CD14-positive monocyte (primary cell): ENCODE data around the gene RRBP1. TPM values are rescaled to one million over a fixed set of nuclear protein-coding genes. Genes with fewer than 3 reads are reported as not detected.
A peak's percentile ranks its signal among the peaks of the same experiment; 100 is the strongest.

ENCODE experiments used
- DNase-seq, 3 donors: peaks; one replicate each; pipeline ENCODE4 v3.0.0-alpha.2; 2011 to 2022
- H2AFZ ChIP-seq: 2 replicates; pipeline ENCODE4 v1.6.0; 2012; ENCODE audit warnings: mild to moderate bottlenecking, low read depth, low read length, inconsistent platforms; ENCODE audit not compliant: insufficient read depth, poor library complexity, severe bottlenecking
- H3K27ac ChIP-seq, 2 donors: 1 replicate in 1 of 2; 2 replicates in 1 of 2; pipeline ENCODE4 v1.5.1; 2012 to 2013; ENCODE audit warnings: low read length in 2 of 2, control low read depth in 1 of 2, inconsistent platforms in 1 of 2, low read depth in 1 of 2, mild to moderate bottlenecking in 1 of 2
- H3K27me3 ChIP-seq, 2 donors: one replicate each; pipeline versions ENCODE4 v1.6.0 to v1.6.1; 2011 to 2013; ENCODE audit warnings: low read length in 2 of 2; ENCODE audit not compliant: control insufficient read depth in 2 of 2, insufficient read depth in 2 of 2
- H3K36me3 ChIP-seq, 2 donors: replicated peaks in 1 of 2; 1 replicate in 1 of 2; 2 replicates in 1 of 2; pipeline versions ENCODE4 v1.5.1 to v1.6.1; 2012 to 2013; ENCODE audit warnings: low read length in 2 of 2, control low read depth in 1 of 2, inconsistent platforms in 1 of 2, mild to moderate bottlenecking in 1 of 2; ENCODE audit not compliant: insufficient read depth in 2 of 2, control insufficient read depth in 1 of 2
- H3K4me1 ChIP-seq, 2 donors: 1 replicate in 1 of 2; 2 replicates in 1 of 2; pipeline versions ENCODE4 v1.5.1 to v1.6.1; 2012 to 2013; ENCODE audit warnings: low read length in 2 of 2, control low read depth in 1 of 2, inconsistent platforms in 1 of 2, mild to moderate bottlenecking in 1 of 2, moderate library complexity in 1 of 2; ENCODE audit not compliant: insufficient read depth in 2 of 2, control insufficient read depth in 1 of 2
- H3K4me2 ChIP-seq: replicated peaks from 2 replicates; pipeline ENCODE3; 2012; ENCODE audit warnings: low read length, moderate library complexity, mild to moderate bottlenecking; ENCODE audit not compliant: poor library complexity, severe bottlenecking; ENCODE audit errors: extremely low read depth
- H3K4me3 ChIP-seq, 3 experiments: fragments of 200-600 bp in 1 of 3; sonication (generic) in 1 of 3; replicated peaks in 1 of 3; 1 replicate in 2 of 3; 2 replicates in 1 of 3; pipeline ENCODE4 v1.5.1; 2011 to 2013; ENCODE audit warnings: low read length in 3 of 3, mild to moderate bottlenecking in 3 of 3, control low read depth in 2 of 3, low read depth in 2 of 3, inconsistent platforms in 1 of 3, moderate library complexity in 1 of 3
- H3K79me2 ChIP-seq: 2 replicates; pipeline ENCODE4 v1.6.0; 2012; ENCODE audit warnings: mild to moderate bottlenecking, control low read depth, inconsistent platforms, low read length, moderate library complexity; ENCODE audit not compliant: insufficient read depth
- H3K9ac ChIP-seq: 2 replicates; pipeline ENCODE4 v1.6.0; 2017; ENCODE audit warnings: low read length, mild to moderate bottlenecking; ENCODE audit not compliant: insufficient read depth, poor library complexity, severe bottlenecking
- H3K9me3 ChIP-seq, 2 donors: replicated peaks in 1 of 2; 1 replicate in 1 of 2; 2 replicates in 1 of 2; pipeline versions ENCODE4 v1.5.1 to v1.6.1; 2012 to 2013; ENCODE audit warnings: low read length in 2 of 2, control low read depth in 1 of 2; ENCODE audit not compliant: control insufficient read depth in 1 of 2, insufficient read depth in 1 of 2
- H4K20me1 ChIP-seq: 2 replicates; pipeline ENCODE4 v1.6.0; 2012; ENCODE audit warnings: mild to moderate bottlenecking, low read length, control low read depth, moderate library complexity; ENCODE audit not compliant: insufficient read depth
- H3K27ac Mint-ChIP-seq, 7 donors: one replicate each; pipeline ENCODE4 v1.8.0; 2020; ENCODE audit warnings: mild to moderate bottlenecking in 7 of 7, mixed read lengths in 7 of 7, moderate library complexity in 6 of 7, inconsistent platforms in 2 of 7
- H3K27me3 Mint-ChIP-seq, 3 donors: one replicate each; pipeline ENCODE4 v1.8.0; 2021 to 2022; ENCODE audit warnings: low read depth in 3 of 3, mild to moderate bottlenecking in 3 of 3, mixed read lengths in 3 of 3, moderate library complexity in 3 of 3, inconsistent platforms in 1 of 3
- H3K36me3 Mint-ChIP-seq, 2 donors: one replicate each; pipeline ENCODE4 v1.8.0; 2020; ENCODE audit warnings: mixed read lengths in 2 of 2, inconsistent platforms in 1 of 2, mild to moderate bottlenecking in 1 of 2
- H3K4me1 Mint-ChIP-seq: one replicate; pipeline ENCODE4 v1.8.0; 2020; ENCODE audit warnings: mild to moderate bottlenecking, mixed read lengths
- H3K4me3 Mint-ChIP-seq, 2 donors: one replicate each; pipeline ENCODE4 v1.8.0; 2020; ENCODE audit warnings: mild to moderate bottlenecking in 2 of 2, mixed read lengths in 2 of 2, moderate library complexity in 1 of 2
- H3K9me3 Mint-ChIP-seq, 7 donors: one replicate each; pipeline ENCODE4 v1.8.0; 2020 to 2022; ENCODE audit warnings: mixed read lengths in 7 of 7, mild to moderate bottlenecking in 6 of 7, moderate library complexity in 6 of 7, inconsistent platforms in 2 of 7
- CTCF ChIP-seq: fragments of 200-600 bp; IDR thresholded peaks from one replicate; pipeline ENCODE4 v1.8.0; 2022; ENCODE audit warnings: antibody characterized with exemption, mild to moderate bottlenecking
- WGBS: methylation state at CpG from one replicate; pipeline ENCODE4 v1.1.5; 2013; ENCODE audit warnings: missing lambda C conversion rate; ENCODE audit not compliant: insufficient coverage; 5-methylcytosine and 5-hydroxymethylcytosine counted together
- intact Hi-C, 2 donors: fragments of 100-400 bp; cut with micrococcal nuclease; formaldehyde crosslinking; loops; one replicate each; pipeline versions ENCODE4 v1.15.0 to v1.15.1; 2023
- polyA plus RNA-seq, 3 donors: library from polyadenylated mRNA; depleted of rRNA in 1 of 3; unstranded in 2 of 3; stranded (reverse) in 1 of 3; fragments of 300-500 nt in 2 of 3; fragments of >200 nt in 1 of 3; fragmentation: Illumina TruSeq in 2 of 3; gene quantifications; 1 replicate in 2 of 3; 2 replicates in 1 of 3; pipeline ENCODE4 v1.2.3, GENCODE V29; 2012 to 2021

The RRBP1 gene
- polyA plus RNA-seq, 3 donors: 4.7 to 22.2 (median 7.5) TPM

- Histone ChIP-seq H4K20me1 (peaks cover 10% of the 10 kb centered on the region), H3K36me3 (no peaks in the 10 kb centered on the region), H3K9me3 (no peaks in the 10 kb centered on the region), H3K4me1 (peaks cover 13 to 20% of the 10 kb centered on the region in 2 donors), H3K79me2 (peaks cover 5% of the 10 kb centered on the region), H3K27ac (no peak overlapping the region), H3K4me3 (no peak overlapping the region), H3K4me2 (no peak overlapping the region), H2AFZ (no peak overlapping the region), H3K9ac (no peak overlapping the region), H3K27me3 (peaks cover 11 to 13% of the 10 kb centered on the region in 2 donors)
- Mint-ChIP-seq H3K4me3 (no peak overlapping the region), H3K27ac (no peak overlapping the region), H3K36me3 (peaks cover 0 to 4% of the 10 kb centered on the region in 2 donors), H3K9me3 (no peaks in the 10 kb centered on the region), H3K27me3 (peaks cover 20 to 26% (median 25%) of the 10 kb centered on the region in 3 donors), H3K4me1 (peaks cover 13% of the 10 kb centered on the region)
- no peak for DNase-seq
- WGBS: no CpG with 5 or more reads among the region's 7 CpGs
- intact Hi-C loops: no loop called here
- no peak for TF ChIP-seq CTCF
Observed at GRCh38 chr20:17572034-17572638, 109.9 kb downstream of the RRBP1 start.

GRCh38 chr20:17571153-17571527 is 110.9 kb downstream of the RRBP1 start:
- no peak overlapping the region for H3K9ac ChIP-seq
- no peak for DNase-seq
- H3K9me3 ChIP-seq: no peaks in the 10 kb centered on the region
- Mint-ChIP-seq H3K4me1 (peaks cover 13% of the 10 kb centered on the region), H3K4me3 (peak overlapping the region; percentile 88 to 92), H3K36me3 (peaks cover 0 to 3% of the 10 kb centered on the region in 2 donors), H3K9me3 (peaks cover 0 to 3% (median 0%) of the 10 kb centered on the region in 7 donors), H3K27ac (no peak overlapping the region), H3K27me3 (peaks cover 20 to 28% (median 26%) of the 10 kb centered on the region in 3 donors)
- no peak overlapping the region for H2AFZ ChIP-seq
- peaks cover 10% of the 10 kb centered on the region for H4K20me1 ChIP-seq
- no peaks in the 10 kb centered on the region for H3K36me3 ChIP-seq
- H3K4me1 ChIP-seq: peaks cover 13 to 20% of the 10 kb centered on the region in 2 donors
- WGBS: 14% methylated on average over 3 of the region's 6 CpGs
- H3K4me3 ChIP-seq: peak overlapping the region in 1 of 3 experiments; percentile 95
- no peak overlapping the region for H3K27ac ChIP-seq
- H3K4me2 ChIP-seq: peak overlapping the region; percentile 99
- no peak for TF ChIP-seq CTCF
- H3K79me2 ChIP-seq: peaks cover 5% of the 10 kb centered on the region
- H3K27me3 ChIP-seq: peaks cover 11 to 13% of the 10 kb centered on the region in 2 donors
- intact Hi-C loops: no loop called here
